ENCODE results near the gene FMNL1. TPM values are rescaled to one million over a fixed set of nuclear protein-coding genes. Genes with fewer than 3 reads are reported as not detected.
A peak's percentile ranks its signal among the peaks of the same experiment; 100 is the strongest.

Gene FMNL1
- total and polyA plus RNA-seq, 3 donors from 2014 or later = 11.1 to 15.8 (median 13.9) TPM

DNA sequence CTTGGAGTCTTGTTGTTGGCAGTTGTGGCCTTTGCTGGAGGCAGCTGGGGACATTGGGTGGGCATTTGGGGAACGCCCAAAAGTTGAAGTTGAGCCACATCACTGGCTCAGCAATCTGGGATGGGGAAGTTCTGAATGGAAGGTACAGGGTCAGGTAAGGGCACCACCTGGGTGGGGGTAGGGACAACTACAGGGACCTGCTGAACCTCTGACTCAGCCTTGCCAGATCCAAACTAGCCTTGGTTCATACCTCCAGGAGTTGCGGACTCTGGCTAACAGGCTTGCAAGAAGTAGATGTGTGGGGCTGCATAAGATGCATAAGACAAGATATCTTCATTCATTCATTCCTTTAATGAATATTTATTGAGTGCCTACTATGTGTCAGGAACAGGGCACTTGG is 16.0 kb downstream of the FMNL1 start:
- Histone ChIP-seq H3K4me3 (no peak overlapping the region), H3K27ac (no peak overlapping the region), H3K27me3 (no peaks in the 10 kb centered on the region), H3K4me1 (peaks cover 8% of the 10 kb centered on the region), H3K9me3 (no peaks in the 10 kb centered on the region), H3K36me3 (ENCODE audit: low read depth, missing control alignments) (no peaks in the 10 kb centered on the region)
- no peak for DNase-seq
- TF ChIP-seq CTCF (IDR thresholded peaks at IDR 0.05) (no peak), POLR2A (IDR thresholded peaks at IDR 0.05) (no peak)
- intact Hi-C loops (cut with DNase I; ENCODE audit: low total_unique reads) = loop anchor here (10.0 kb wide), 1 partner anchor 147 kb away; no protein-coding TSS in a partner anchor
- 94 to 97% methylated on average over 2 of the region's 2 CpGs for WGBS, 2 donors

GRCh38 chr17:45238155-45238774 is 16.6 kb downstream of the FMNL1 start:
- Histone ChIP-seq H3K4me3 (no peak overlapping the region), H3K27ac (no peak overlapping the region), H3K27me3 (no peaks in the 10 kb centered on the region), H3K4me1 (peaks cover 8% of the 10 kb centered on the region), H3K9me3 (no peaks in the 10 kb centered on the region), H3K36me3 (ENCODE audit: low read depth, missing control alignments) (no peaks in the 10 kb centered on the region)
- DNase-seq = no peak
- TF ChIP-seq CTCF (IDR thresholded peaks at IDR 0.05) = no peak
- TF ChIP-seq POLR2A (IDR thresholded peaks at IDR 0.05) = no peak
- 96 to 97% methylated on average over 7 of the region's 7 CpGs for WGBS, 2 donors
- intact Hi-C loops (cut with DNase I; ENCODE audit: low total_unique reads) = loop anchor here (10.0 kb wide), 1 partner anchor 147 kb away; no protein-coding TSS in a partner anchor

GRCh38 chr17:45240905-45241327 is 19.2 kb downstream of the FMNL1 start:
- Histone ChIP-seq H3K36me3 (ENCODE audit: low read depth, missing control alignments) (no peaks in the 10 kb centered on the region), H3K27ac (no peak overlapping the region), H3K9me3 (no peaks in the 10 kb centered on the region), H3K4me3 (peak overlapping the region in 1 of 2 donors; percentile 45), H3K27me3 (no peaks in the 10 kb centered on the region), H3K4me1 (peaks cover 8% of the 10 kb centered on the region)
- TF ChIP-seq CTCF (IDR thresholded peaks at IDR 0.05) (no peak), POLR2A (IDR thresholded peaks at IDR 0.05) (no peak)
- whole genome bisulfite sequencing, 2 donors = 29 to 36% methylated on average over 6 to 21 of the region's 21 CpGs
- no peak for DNase-seq
- intact Hi-C loops (cut with DNase I; ENCODE audit: low total_unique reads) = no loop called here

- peak; percentile 48 for DNase-seq
- intact Hi-C loops (cut with DNase I; ENCODE audit: low total_unique reads) = no loop called here
These were observed 19.8 kb downstream of the FMNL1 start for GRCh38 chr17:45241328-45242028.

More at GRCh38 chr17:45241328-45242028, 19.8 kb downstream of the FMNL1 start:
- 20 to 24% methylated on average over 1 to 49 of the region's 62 CpGs for WGBS, 2 donors
- peak overlapping the region; percentile 26 to 45 for H3K4me3 ChIP-seq
- H3K27ac ChIP-seq = no peak overlapping the region
- H3K4me1 ChIP-seq = peaks cover 8% of the 10 kb centered on the region
- H3K27me3 ChIP-seq = no peaks in the 10 kb centered on the region
- H3K36me3 ChIP-seq (ENCODE audit: low read depth, missing control alignments) = no peaks in the 10 kb centered on the region
- TF ChIP-seq POLR2A (IDR thresholded peaks at IDR 0.05) (no peak), CTCF (IDR thresholded peaks at IDR 0.05) (no peak)
- H3K9me3 ChIP-seq = no peaks in the 10 kb centered on the region
